Measurements from ENCODE around the gene OLIG2. TPM values are rescaled to one million over a fixed set of nuclear protein-coding genes. Genes with fewer than 3 reads are reported as not detected.
A peak's percentile ranks its signal among the peaks of the same experiment; 100 is the strongest.

The OLIG2 gene
- total RNA-seq, 4 donors from 2014 or later, result 0.10 TPM; not detected in 3

- H3K4me1 ChIP-seq, result peaks cover 15 to 20% of the 10 kb centered on the region in 2 donors
- H3K27me3 ChIP-seq, result peaks cover 94 to 96% (median 94%) of the 10 kb centered on the region in 3 donors
- DNase-seq (no peak), ATAC-seq (no peak)
- no peaks in the 10 kb centered on the region for H3K36me3 ChIP-seq
- H3K4me3 ChIP-seq, result peak overlapping the region in 3 of 4 donors; percentile 27 to 49 (median 33)
- TF ChIP-seq POLR2A (IDR thresholded peaks at IDR 0.05) (no peak), CTCF (IDR thresholded peaks at IDR 0.05 in 4 of 5, conservative IDR thresholded peaks at IDR 0.05 in 1 of 5) (no peak)
- in situ Hi-C loops (cut with MboI; ENCODE audit: low sequenced_read_pairs in 4 of 4) (no loop called here), intact Hi-C loops (cut with DNase I; ENCODE audit: low total_unique reads) (no loop called here)
- no peak overlapping the region for H3K27ac ChIP-seq
- H3K9me3 ChIP-seq, result no peaks in the 10 kb centered on the region
Observed at GRCh38 chr21:33023574-33024200, 2.0 kb upstream of the OLIG2 start.

GRCh38 chr21:33024201-33025103, 1.3 kb upstream of the OLIG2 start:
- in situ Hi-C loops (cut with MboI; ENCODE audit: low sequenced_read_pairs in 4 of 4) (no loop called here), intact Hi-C loops (cut with DNase I; ENCODE audit: low total_unique reads) (no loop called here)
- H3K4me1 ChIP-seq, result peaks cover 15 to 20% of the 10 kb centered on the region in 2 donors
- no peaks in the 10 kb centered on the region for H3K36me3 ChIP-seq
- H3K27ac ChIP-seq, result no peak overlapping the region
- ATAC-seq, result no peak
- no peak for DNase-seq
- TF ChIP-seq POLR2A (IDR thresholded peaks at IDR 0.05) (no peak), CTCF (IDR thresholded peaks at IDR 0.05 in 4 of 5, conservative IDR thresholded peaks at IDR 0.05 in 1 of 5) (no peak)
- no peaks in the 10 kb centered on the region for H3K9me3 ChIP-seq
- H3K27me3 ChIP-seq, result peaks cover 94 to 98% (median 96%) of the 10 kb centered on the region in 3 donors
- H3K4me3 ChIP-seq, result peak overlapping the region in 2 of 4 donors; percentile 33 to 49

GRCh38 chr21:33025106-33025488, 638 bp upstream of the OLIG2 start:
- intact Hi-C loops (cut with DNase I; ENCODE audit: low total_unique reads), result no loop called here

GRCh38 chr21:33026443-33026858, 716 bp downstream of the OLIG2 start:
- H3K9me3 ChIP-seq, result no peaks in the 10 kb centered on the region
- no peak overlapping the region for H3K27ac ChIP-seq
- H3K4me1 ChIP-seq, result peaks cover 15 to 17% of the 10 kb centered on the region in 2 donors
- peaks cover 88 to 97% (median 93%) of the 10 kb centered on the region in 3 donors for H3K27me3 ChIP-seq
- TF ChIP-seq CTCF (IDR thresholded peaks at IDR 0.05 in 4 of 5, conservative IDR thresholded peaks at IDR 0.05 in 1 of 5), result no peak
- TF ChIP-seq POLR2A (IDR thresholded peaks at IDR 0.05), result no peak
- DNase-seq, result no peak
- no peak for ATAC-seq
- intact Hi-C loops (cut with DNase I; ENCODE audit: low total_unique reads) (no loop called here), in situ Hi-C loops (cut with MboI; ENCODE audit: low sequenced_read_pairs in 4 of 4) (no loop called here)
- H3K4me3 ChIP-seq, result peak overlapping the region in 1 of 4 donors; percentile 21
- no peaks in the 10 kb centered on the region for H3K36me3 ChIP-seq

More at GRCh38 chr21:33025106-33025488, 638 bp upstream of the OLIG2 start:
- Histone ChIP-seq H3K27me3 (peaks cover 94 to 98% (median 96%) of the 10 kb centered on the region in 3 donors), H3K27ac (no peak overlapping the region), H3K9me3 (no peaks in the 10 kb centered on the region), H3K4me3 (peak overlapping the region in 1 of 4 donors; percentile 41), H3K4me1 (peaks cover 15 to 19% of the 10 kb centered on the region in 2 donors), H3K36me3 (no peaks in the 10 kb centered on the region)
- TF ChIP-seq CTCF (IDR thresholded peaks at IDR 0.05 in 4 of 5, conservative IDR thresholded peaks at IDR 0.05 in 1 of 5) (no peak), POLR2A (IDR thresholded peaks at IDR 0.05) (no peak)
- in situ Hi-C loops (cut with MboI; ENCODE audit: low sequenced_read_pairs in 4 of 4), result no loop called here
- no peak for DNase-seq
- ATAC-seq, result no peak

All from gastrocnemius medialis (tissue), 4 donors.